Measurements from ENCODE around the gene RCOR1. TPM values are rescaled to one million over a fixed set of nuclear protein-coding genes. Genes with fewer than 3 reads are reported as not detected.
"Not testable (repeated sequence)": the region's sequence is repeated elsewhere in the genome, so short reads cannot be mapped to it uniquely, and the experiment has no call there.

The RCOR1 gene
- total RNA-seq, 1 experiment from 2014 or later = 102 TPM

GRCh38 chr14:102610968-102611811 lies 18.7 kb downstream of the RCOR1 start:
- ChIA-PET POLR2A (ENCODE audit: low non-redundant PET) (no interaction called here), CTCF (no interaction called here)
- peaks cover under 1% of the 10 kb centered on the region for H3K4me1 ChIP-seq (ENCODE audit: insufficient read depth, low read length, poor library complexity, severe bottlenecking)
- intact Hi-C loops (cut with micrococcal nuclease; ENCODE audit: unreplicated experiment) = no loop called here
- no peak overlapping the region for H3K4me3 ChIP-seq (ENCODE audit: low read depth, low read length, poor library complexity, severe bottlenecking)
- no peak for DNase-seq (ENCODE audit: low spot score)
- no peaks in the 10 kb centered on the region for H3K27me3 ChIP-seq (replicated peaks; ENCODE audit: insufficient read depth, low read depth, low read length, poor library complexity)
- H3K36me3 ChIP-seq (ENCODE audit: insufficient read depth, low read length, poor library complexity, severe bottlenecking) = peaks cover 18% of the 10 kb centered on the region
- no TSS peak for BruUV-seq (replicated peaks)
- H3K27ac ChIP-seq (ENCODE audit: low read depth, low read length, poor library complexity, severe bottlenecking) = no peak overlapping the region
- no peaks in the 10 kb centered on the region for H3K9me3 ChIP-seq (ENCODE audit: low read depth, low read length, poor library complexity, severe bottlenecking)
- no peak for TF ChIP-seq CTCF (conservative IDR thresholded peaks at IDR 0.05; ENCODE audit: low read depth, low read length)

DNA sequence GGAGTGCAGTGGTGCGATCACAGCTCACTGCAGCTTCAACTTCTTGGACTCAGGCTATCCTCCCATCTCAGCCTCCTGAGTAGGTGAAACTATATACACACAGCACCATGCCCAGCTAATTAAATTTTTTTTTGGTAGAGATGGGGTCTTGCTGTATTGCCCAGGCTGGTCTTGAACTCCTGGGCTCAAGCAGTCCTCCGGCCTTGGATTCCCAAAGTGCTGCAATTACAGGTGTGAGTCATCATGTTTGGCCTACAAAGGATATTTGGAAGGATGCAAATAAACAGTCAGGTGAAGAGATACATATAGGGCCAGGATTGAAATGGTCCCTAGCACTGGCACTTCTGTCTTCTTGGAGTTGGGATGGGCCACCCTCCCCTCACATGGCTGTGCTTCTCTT lies 23.9 kb downstream of the RCOR1 start:
- Histone ChIP-seq H3K27ac (ENCODE audit: low read depth, low read length, poor library complexity, severe bottlenecking) (no peak overlapping the region), H3K4me1 (ENCODE audit: insufficient read depth, low read length, poor library complexity, severe bottlenecking) (peaks cover 11% of the 10 kb centered on the region), H3K9me3 (ENCODE audit: low read depth, low read length, poor library complexity, severe bottlenecking) (no peaks in the 10 kb centered on the region), H3K27me3 (replicated peaks; ENCODE audit: insufficient read depth, low read depth, low read length, poor library complexity) (no peaks in the 10 kb centered on the region), H3K4me3 (ENCODE audit: low read depth, low read length, poor library complexity, severe bottlenecking) (no peak overlapping the region), H3K36me3 (ENCODE audit: insufficient read depth, low read length, poor library complexity, severe bottlenecking) (peaks cover 4% of the 10 kb centered on the region)
- no peak for TF ChIP-seq CTCF (conservative IDR thresholded peaks at IDR 0.05; ENCODE audit: low read depth, low read length)
- ChIA-PET POLR2A (ENCODE audit: low non-redundant PET) (no interaction called here), CTCF (no interaction called here)
- no TSS peak for BruUV-seq (replicated peaks)
- intact Hi-C loops (cut with micrococcal nuclease; ENCODE audit: unreplicated experiment) = no loop called here
- no peak for DNase-seq (ENCODE audit: low spot score)

GRCh38 chr14:102616799-102617198 lies 24.4 kb downstream of the RCOR1 start:
- ChIA-PET CTCF (no interaction called here), POLR2A (ENCODE audit: low non-redundant PET) (no interaction called here)
- DNase-seq (ENCODE audit: low spot score) = no peak
- intact Hi-C loops (cut with micrococcal nuclease; ENCODE audit: unreplicated experiment) = no loop called here
- BruUV-seq (replicated peaks) = TSS peak; percentile 4
- TF ChIP-seq EZH2 (IDR thresholded peaks at IDR 0.05; ENCODE audit: borderline replicate concordance, low read depth, low read length, poor library complexity, severe bottlenecking) = no peak
- TF ChIP-seq CTCF (conservative IDR thresholded peaks at IDR 0.05; ENCODE audit: low read depth, low read length) = no peak
- Histone ChIP-seq H3K4me3 (ENCODE audit: low read depth, low read length, poor library complexity, severe bottlenecking) (no peak overlapping the region), H3K4me1 (ENCODE audit: insufficient read depth, low read length, poor library complexity, severe bottlenecking) (peaks cover 16% of the 10 kb centered on the region), H3K9me3 (ENCODE audit: low read depth, low read length, poor library complexity, severe bottlenecking) (no peaks in the 10 kb centered on the region), H3K27me3 (replicated peaks; ENCODE audit: insufficient read depth, low read depth, low read length, poor library complexity) (no peaks in the 10 kb centered on the region), H3K27ac (ENCODE audit: low read depth, low read length, poor library complexity, severe bottlenecking) (no peak overlapping the region), H3K36me3 (ENCODE audit: insufficient read depth, low read length, poor library complexity, severe bottlenecking) (peaks cover 4% of the 10 kb centered on the region)

GRCh38 chr14:102619012-102619411 lies 26.6 kb downstream of the RCOR1 start:
- H3K9me3 ChIP-seq (ENCODE audit: low read depth, low read length, poor library complexity, severe bottlenecking); intact Hi-C loops (cut with micrococcal nuclease; ENCODE audit: unreplicated experiment); H3K36me3 ChIP-seq (ENCODE audit: insufficient read depth, low read length, poor library complexity, severe bottlenecking); H3K27me3 ChIP-seq (replicated peaks; ENCODE audit: insufficient read depth, low read depth, low read length, poor library complexity); POLR2A ChIA-PET (ENCODE audit: low non-redundant PET); H3K4me3 ChIP-seq (ENCODE audit: low read depth, low read length, poor library complexity, severe bottlenecking); CTCF ChIA-PET; DNase-seq (ENCODE audit: low spot score); BruUV-seq (replicated peaks): not testable (repeated sequence)
- Histone ChIP-seq H3K4me1 (ENCODE audit: insufficient read depth, low read length, poor library complexity, severe bottlenecking) (peaks cover 28% of the 10 kb centered on the region), H3K27ac (ENCODE audit: low read depth, low read length, poor library complexity, severe bottlenecking) (peak overlapping the region; percentile 3)
